GM18520 (cell line): Measurements from ENCODE around the gene ANKRD44.
A peak's percentile ranks its signal among the peaks of the same experiment; 100 is the strongest.
"Not testable (repeated sequence)": the region's sequence is repeated elsewhere in the genome, so short reads cannot be mapped to it uniquely, and the experiment has no call there.

Experiments
- ATAC-seq: cut with Tn5 transposase; IDR thresholded peaks from one replicate; pipeline ENCODE4 v1.9.1; 2021; ENCODE audit not compliant: unreplicated experiment

The ANKRD44 gene

GRCh38 chr2:197241153-197241552 lies 69.4 kb downstream of the ANKRD44 start:
- ATAC-seq, result no peak

DNA sequence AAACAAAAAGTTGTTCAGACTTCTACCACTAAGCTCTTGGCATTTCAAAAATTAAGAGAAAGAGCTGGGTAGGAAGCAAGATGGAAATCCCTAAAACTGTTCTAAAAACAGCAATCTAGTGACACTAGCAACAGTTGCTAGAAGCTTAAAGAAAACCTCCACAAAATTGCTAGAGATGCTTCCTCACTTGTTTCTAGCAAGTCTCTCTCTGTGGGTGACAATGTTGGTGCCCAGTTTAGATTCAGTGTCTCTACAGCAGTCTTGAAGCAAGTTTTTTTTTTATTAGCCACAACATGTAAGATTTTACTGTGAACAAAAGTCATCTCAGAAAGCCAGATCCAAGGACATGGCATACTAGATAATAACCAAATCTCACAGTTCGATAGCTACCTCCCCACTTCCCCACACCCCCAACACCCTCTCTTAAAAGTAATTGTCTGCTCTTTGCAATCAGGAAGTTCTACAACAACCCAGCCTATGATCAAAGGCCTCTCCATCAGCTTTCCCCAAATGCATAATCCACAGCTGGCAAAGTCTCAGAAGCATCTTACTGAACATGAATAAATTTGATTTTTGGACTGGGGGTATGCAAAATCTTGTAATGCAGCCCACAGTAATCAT lies 70.0 kb downstream of the ANKRD44 start:
- ATAC-seq, result no peak

DNA sequence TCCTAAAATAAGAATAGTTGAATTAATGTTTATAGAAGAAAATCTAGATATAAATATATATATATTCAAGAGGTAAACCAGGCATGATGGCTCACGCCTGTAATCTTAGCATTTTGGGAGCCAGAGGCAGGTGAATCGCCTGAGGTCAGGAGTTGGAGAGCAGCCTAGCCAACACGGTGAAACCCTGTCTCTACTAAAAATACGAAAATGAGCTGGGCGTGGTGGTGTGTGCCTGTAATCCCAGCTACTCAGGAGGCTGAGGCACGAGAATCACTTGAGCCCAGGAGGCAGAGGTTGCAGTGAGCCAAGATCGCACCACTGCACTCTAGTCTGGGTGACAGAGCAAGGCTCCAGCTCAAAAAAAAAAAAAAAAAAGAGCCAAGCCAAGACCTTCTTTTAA lies 70.6 kb downstream of the ANKRD44 start:
- not testable (repeated sequence) for ATAC-seq

DNA sequence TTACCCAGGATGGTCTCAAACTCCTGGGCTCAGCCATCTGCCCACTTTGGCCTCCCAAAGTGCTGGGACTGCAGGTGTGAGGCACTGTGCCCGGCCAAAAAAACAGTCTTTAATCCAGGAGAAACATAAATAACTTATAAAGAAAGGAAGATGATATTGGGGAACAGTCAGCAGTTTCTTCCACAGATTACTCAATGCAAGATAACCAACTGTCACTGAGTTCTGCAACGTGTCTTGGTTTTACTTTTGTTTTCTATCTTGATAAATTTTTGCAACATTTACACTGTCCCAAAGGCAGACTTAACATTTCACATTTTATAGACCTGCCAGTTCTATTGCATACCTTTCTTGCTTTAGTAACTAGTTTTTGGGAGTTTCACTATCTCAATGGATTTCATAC lies 71.1 kb downstream of the ANKRD44 start:
- peak; percentile 54 for ATAC-seq

DNA sequence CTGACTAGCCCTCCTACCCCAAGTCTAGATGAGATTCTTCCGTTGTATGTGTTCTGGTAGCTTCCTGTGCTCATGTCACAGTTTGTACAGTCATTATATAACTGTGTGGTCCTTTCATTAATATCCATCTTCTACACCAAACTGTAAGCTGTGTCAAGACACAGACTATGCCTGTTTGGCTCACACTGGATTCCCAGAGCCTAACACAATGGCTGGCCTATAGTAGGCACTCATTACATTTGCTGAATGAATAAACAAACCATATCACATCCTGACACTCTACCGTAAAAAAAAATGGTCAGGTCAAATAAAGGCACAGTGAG lies 72.6 kb downstream of the ANKRD44 start:
- peak; percentile 41 for ATAC-seq

- no peak for ATAC-seq
These were observed 73.1 kb downstream of the ANKRD44 start for GRCh38 chr2:197237291-197238042.

GRCh38 chr2:197236816-197237215 lies 73.8 kb downstream of the ANKRD44 start:
- ATAC-seq, result no peak

DNA sequence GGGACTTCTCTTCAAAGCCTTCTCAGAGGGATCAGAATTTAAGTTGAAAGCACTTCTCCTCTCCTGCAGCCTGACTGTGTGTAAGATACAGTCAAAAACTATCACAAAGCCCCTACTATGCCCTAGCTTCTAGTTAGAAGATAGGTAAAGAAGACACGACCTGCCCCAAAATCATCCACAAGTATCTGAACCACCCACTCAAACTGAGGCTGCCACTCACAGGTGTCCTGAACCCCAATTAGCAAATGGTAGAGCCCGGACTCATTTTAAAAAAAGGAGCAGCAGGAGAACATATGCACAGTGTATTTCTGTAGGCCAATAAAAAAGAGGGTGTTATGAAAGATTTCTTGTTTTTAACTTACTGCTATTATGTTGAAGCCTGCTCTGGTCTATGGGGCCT lies 74.4 kb downstream of the ANKRD44 start:
- no peak for ATAC-seq

GRCh38 chr2:197235711-197236110 lies 74.9 kb downstream of the ANKRD44 start:
- ATAC-seq, result no peak

- ATAC-seq, result no peak
These were observed 75.8 kb downstream of the ANKRD44 start for GRCh38 chr2:197234671-197235191.

DNA sequence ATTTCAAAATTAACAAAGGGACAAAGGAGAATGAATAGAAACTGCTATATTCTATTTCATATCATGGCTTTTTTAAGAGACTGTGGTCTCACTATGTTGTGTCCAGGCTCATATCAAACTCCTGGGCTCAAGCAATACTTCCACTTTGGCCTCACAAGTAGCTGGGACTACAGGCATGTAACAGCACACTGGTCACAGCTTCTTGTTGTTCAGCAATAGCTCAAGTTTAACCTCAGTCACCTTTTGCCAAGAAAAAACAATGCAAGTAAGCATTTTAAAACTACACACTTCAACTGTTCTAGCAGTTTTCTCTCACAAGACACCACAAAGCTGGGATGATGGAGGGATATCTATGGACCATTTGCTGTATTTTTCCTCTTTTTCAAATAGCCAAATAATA lies 77.1 kb downstream of the ANKRD44 start:
- ATAC-seq, result no peak

GRCh38 chr2:197232010-197232409 lies 78.6 kb downstream of the ANKRD44 start:
- no peak for ATAC-seq

GRCh38 chr2:197229509-197230443 lies 80.8 kb downstream of the ANKRD44 start:
- ATAC-seq, result no peak

GRCh38 chr2:197223451-197223850 lies 87.1 kb downstream of the ANKRD44 start:
- no peak for ATAC-seq

GRCh38 chr2:197219636-197220035 lies 90.9 kb downstream of the ANKRD44 start:
- ATAC-seq, result no peak

GRCh38 chr2:197217541-197217940 lies 93.0 kb downstream of the ANKRD44 start:
- no peak for ATAC-seq

DNA sequence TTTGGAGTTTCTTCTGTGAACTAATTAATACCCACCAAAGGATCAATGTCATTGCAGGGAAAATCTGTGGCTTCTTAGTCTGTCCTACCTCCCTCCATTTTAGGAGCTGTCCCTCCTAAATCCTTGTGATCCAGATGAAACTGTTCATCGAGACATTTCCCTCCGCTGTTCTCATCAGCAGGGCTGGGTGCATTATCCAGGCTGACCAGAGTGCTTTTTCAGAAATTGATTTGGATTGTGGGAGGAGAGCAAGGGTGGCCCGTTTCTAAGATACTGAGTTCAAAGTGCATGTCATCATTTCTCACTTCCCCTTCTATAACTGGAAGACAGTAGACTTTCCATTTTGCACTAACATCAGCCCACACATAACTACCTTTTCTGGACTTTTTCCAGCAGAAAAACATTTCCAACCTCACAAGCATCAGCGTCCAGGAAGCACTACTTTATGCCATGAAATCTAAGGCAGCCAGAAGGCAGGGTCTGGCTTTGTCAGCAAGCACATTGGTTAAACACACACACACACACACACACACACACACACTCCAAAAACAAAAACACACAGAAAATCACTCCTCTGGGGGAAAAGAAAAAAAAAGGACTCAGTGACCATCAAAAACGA lies 94.1 kb downstream of the ANKRD44 start:
- peak; percentile 32 for ATAC-seq

DNA sequence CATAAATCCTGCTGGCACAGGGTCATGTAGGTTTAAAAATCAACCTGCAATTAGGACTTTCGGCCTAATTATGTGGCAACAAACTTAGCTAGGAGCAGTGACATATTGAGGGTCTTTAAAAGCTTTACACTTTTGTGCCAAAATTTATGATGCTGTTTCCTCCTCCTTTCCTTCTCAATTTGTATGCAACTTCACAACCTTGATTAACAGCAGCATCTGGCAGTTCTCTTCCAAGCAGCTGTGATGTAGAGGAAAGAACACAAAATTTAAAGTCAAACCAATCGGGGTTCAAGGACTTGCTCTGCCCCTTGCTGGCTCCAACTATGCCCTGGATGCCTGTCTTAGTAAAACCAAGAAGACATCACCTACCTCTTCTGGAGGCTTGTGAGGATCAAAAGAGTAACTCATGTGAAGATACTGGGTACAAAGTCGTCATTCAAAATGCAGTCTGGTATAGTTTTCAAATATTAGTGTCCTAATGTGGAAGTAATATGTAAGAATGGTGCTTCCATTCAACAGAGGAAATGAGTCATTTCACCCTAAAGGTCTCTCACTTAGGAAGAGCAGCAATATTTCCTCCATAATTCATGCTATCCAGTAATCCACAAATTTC lies 94.7 kb downstream of the ANKRD44 start:
- ATAC-seq, result peak; percentile 27

DNA sequence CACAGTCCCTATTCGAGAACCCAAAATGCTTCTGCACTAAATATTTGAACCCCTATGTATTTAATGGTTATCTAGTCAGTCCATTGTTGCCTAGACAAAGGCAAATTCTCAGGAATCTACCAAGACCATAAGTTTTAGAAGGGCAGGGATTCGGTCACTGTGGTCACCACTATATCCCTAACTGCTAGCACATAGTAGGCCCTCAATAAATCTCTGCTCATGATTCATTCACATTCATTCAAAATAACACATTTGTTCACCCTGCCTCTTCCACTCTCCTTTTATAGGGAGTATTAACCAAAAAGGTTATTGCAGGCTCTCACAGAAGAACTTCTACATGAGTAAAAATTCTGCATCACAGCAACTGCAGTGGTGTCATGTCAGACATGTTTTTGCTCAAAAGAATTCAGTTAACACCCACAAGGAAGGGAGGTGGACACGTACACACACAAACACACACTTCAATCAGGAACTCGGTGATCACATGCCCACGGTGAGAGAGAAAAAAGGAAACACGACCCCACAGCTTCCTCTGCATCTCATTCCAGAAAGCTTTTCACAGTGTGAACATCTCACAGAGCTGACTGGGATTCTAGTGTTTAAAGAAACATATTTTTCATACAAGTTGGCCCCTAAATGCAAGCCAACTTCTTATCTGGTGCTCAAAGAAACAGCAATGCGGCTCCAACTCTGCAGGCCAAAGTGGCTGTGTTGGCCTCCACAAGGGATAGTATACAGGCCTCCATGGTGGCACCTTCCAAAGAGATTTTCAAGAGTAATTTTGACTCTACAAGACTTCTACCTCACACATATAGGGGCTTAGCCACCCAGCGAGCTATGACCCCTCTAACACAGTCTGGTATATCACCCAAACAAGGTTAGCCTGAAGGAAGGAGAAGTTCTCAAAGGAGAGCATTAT lies 98.0 kb downstream of the ANKRD44 start:
- no peak for ATAC-seq
